Keratinocyte (primary cell): Measurements from ENCODE around the gene RDH5.

ENCODE experiments used
- EZH2 ChIP-seq: IDR thresholded peaks from one replicate; pipeline ENCODE4 v1.6.1; 2012; ENCODE audit warnings: inconsistent platforms, mild to moderate bottlenecking, low read length, moderate library complexity
- TF ChIP-seq, protein P1 (sequence below), 3 experiments: IDR thresholded peaks in 1 of 3; conservative IDR thresholded peaks in 1 of 3; optimal IDR thresholded peaks in 1 of 3; 2 replicates in 2 of 3; 3 replicates in 1 of 3; pipeline versions ENCODE3 to v1.5.1; 2011; ENCODE audit warnings: low read length in 3 of 3, mild to moderate bottlenecking in 3 of 3, moderate library complexity in 2 of 3, control low read depth in 1 of 3, inconsistent platforms in 1 of 3; ENCODE audit not compliant: insufficient read depth in 2 of 3; ENCODE audit errors: extremely low read depth in 1 of 3

DNA sequence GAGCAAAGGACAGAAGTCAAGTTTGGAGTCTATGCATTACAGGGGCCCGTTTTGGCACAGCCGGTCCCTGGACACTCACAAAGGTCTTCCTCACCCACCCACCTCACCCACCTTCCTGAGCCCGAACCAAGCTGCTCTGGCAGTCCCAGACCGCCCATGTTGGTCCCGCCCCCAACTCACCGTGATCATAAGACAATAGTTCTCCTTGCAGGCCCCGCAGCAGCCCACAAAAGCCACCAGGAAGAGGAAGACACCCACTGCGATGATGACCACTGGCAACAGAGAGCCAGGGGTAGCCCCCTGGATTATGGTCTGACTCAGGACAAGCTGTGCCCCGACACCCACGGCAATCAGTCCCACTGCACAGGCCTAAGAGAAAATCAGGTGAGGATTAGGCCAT lies 6.8 kb downstream of the RDH5 start:
- TF ChIP-seq, protein P1, sequence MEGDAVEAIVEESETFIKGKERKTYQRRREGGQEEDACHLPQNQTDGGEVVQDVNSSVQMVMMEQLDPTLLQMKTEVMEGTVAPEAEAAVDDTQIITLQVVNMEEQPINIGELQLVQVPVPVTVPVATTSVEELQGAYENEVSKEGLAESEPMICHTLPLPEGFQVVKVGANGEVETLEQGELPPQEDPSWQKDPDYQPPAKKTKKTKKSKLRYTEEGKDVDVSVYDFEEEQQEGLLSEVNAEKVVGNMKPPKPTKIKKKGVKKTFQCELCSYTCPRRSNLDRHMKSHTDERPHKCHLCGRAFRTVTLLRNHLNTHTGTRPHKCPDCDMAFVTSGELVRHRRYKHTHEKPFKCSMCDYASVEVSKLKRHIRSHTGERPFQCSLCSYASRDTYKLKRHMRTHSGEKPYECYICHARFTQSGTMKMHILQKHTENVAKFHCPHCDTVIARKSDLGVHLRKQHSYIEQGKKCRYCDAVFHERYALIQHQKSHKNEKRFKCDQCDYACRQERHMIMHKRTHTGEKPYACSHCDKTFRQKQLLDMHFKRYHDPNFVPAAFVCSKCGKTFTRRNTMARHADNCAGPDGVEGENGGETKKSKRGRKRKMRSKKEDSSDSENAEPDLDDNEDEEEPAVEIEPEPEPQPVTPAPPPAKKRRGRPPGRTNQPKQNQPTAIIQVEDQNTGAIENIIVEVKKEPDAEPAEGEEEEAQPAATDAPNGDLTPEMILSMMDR (optimal IDR thresholded peaks at IDR 0.05 in 1 of 3, IDR thresholded peaks at IDR 0.05 in 1 of 3, conservative IDR thresholded peaks at IDR 0.05 in 1 of 3; ENCODE audit: extremely low read depth in 1 of 3, insufficient read depth in 2 of 3, low read length in 3 of 3) = no peak
- no peak for TF ChIP-seq EZH2
